Neuron (in vitro differentiated cells): ENCODE measurements around the gene RILP.

Experiments
- H2AFZ ChIP-seq: one replicate; pipeline ENCODE4 v1.6.1; 2013; ENCODE audit warnings: low read depth, mild to moderate bottlenecking, inconsistent platforms, low read length, moderate library complexity
- H3K27me3 ChIP-seq: one replicate; pipeline ENCODE4 v1.6.1; 2013; ENCODE audit warnings: low read length; ENCODE audit not compliant: insufficient read depth
- H3K36me3 ChIP-seq: one replicate; pipeline ENCODE4 v1.6.1; 2013; ENCODE audit warnings: low read length; ENCODE audit not compliant: insufficient read depth
- H3K4me1 ChIP-seq: one replicate; pipeline ENCODE4 v1.6.1; 2013; ENCODE audit warnings: low read length; ENCODE audit not compliant: insufficient read depth
- H3K4me3 ChIP-seq: 2 replicates; pipeline ENCODE4 v1.5.1; 2013; ENCODE audit warnings: mild to moderate bottlenecking, low read length, moderate library complexity
- H3K9me3 ChIP-seq: one replicate; pipeline ENCODE4 v1.6.1; 2013; ENCODE audit warnings: low read length

The RILP gene

DNA sequence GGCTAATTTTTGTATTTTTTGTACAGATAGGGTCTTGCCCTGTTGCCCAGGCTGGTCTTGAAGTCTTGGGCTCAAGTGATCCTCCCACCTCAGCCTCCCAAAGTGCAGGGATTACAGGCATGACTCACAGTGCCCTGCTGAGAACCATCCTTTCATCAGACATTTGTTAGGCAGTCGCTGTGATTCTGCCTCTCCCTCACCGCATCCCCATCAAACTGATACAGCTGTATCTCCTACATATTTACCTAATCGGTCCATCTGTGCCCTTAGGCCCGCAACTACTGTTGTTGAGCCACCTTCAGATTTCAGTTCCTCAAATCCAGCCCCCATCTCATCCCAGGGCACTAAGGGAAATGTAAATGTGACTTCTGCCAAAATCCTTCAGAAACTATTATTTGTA lies 19.0 kb downstream of the RILP start:
- Histone ChIP-seq H2AFZ (no peak overlapping the region), H3K27me3 (no peaks in the 10 kb centered on the region), H3K4me1 (peaks cover 23% of the 10 kb centered on the region), H3K36me3 (peaks cover 5% of the 10 kb centered on the region), H3K4me3 (no peak overlapping the region), H3K9me3 (no peaks in the 10 kb centered on the region)

DNA sequence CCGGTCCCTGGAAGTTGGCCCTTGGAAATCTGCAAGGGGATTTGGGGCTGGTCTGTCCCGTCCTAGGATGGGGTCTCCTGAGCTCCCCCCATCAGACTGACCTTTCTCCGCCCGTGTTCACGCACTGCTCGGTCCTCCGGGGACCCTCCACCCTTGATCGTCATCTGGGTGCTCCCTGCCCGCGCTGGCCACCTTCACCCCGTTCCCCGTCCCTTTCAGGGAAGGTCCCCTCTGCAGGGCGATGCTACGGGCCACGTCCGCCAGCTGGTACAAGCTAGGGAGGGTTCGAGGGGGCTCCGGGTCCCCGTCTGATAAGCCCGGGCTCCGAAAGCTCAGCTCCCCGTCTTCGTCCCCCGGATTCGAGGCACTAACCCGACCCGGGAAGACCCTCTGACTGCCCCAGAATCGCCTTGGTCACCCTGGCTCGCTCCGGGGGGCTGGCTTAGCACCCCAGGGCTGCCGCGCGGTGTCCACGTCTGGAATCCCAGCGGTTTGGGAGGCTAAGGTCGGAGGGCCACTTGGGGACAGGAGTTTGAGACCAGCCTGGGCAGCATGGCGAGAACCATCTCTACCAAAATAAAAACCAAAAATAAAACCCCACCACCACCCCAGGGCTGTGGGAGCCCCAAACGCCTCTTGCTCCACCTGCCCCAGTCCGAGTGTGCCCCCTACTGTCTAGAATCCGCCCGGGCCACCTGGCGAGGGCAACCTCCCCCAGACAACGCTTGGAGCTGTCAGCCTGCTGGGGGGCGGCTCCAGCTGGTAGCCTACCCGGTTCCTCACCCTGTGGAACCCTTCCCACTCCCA lies 20.0 kb downstream of the RILP start:
- H3K36me3 ChIP-seq = peaks cover 14% of the 10 kb centered on the region
- peaks cover 30% of the 10 kb centered on the region for H3K4me1 ChIP-seq
- no peak overlapping the region for H2AFZ ChIP-seq
- no peaks in the 10 kb centered on the region for H3K9me3 ChIP-seq
- peak overlapping the region; percentile 73 for H3K4me3 ChIP-seq
- H3K27me3 ChIP-seq = no peaks in the 10 kb centered on the region

DNA sequence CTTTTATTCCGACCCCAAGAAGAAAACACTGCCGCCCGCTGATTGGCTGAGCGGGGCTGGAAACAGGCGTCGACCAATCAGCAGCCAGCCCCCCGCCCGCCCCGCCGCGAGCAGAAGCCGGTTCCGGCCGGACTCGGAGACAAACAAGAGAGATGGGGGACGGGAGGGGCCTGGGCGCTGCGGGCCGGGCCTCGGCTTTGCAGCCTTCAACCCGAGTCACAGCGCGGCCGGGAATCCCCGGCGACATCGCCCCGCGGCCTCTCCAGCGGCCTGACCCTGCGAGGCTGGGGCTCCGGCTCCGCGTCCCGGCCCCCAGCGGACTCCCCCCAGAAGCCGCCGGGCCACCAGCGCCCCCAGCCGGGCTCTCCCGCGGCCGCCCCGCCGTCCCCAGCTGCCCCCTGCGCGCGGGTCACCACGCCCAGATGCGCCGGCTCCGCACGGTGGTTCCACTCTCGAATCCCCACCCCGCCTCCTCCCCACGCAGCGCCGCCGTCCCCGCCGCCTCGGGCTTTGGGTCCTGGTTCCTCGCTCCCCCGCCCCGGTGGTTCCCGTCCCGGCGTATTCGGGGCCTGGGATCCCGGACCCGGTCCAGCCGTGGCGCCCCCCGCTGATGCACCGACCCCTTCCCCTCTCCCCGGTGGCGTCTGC lies 20.7 kb downstream of the RILP start:
- Histone ChIP-seq H3K36me3 (peaks cover 19% of the 10 kb centered on the region), H3K27me3 (no peaks in the 10 kb centered on the region), H3K9me3 (no peaks in the 10 kb centered on the region), H3K4me3 (peak overlapping the region; percentile 73), H2AFZ (no peak overlapping the region), H3K4me1 (peaks cover 30% of the 10 kb centered on the region)

DNA sequence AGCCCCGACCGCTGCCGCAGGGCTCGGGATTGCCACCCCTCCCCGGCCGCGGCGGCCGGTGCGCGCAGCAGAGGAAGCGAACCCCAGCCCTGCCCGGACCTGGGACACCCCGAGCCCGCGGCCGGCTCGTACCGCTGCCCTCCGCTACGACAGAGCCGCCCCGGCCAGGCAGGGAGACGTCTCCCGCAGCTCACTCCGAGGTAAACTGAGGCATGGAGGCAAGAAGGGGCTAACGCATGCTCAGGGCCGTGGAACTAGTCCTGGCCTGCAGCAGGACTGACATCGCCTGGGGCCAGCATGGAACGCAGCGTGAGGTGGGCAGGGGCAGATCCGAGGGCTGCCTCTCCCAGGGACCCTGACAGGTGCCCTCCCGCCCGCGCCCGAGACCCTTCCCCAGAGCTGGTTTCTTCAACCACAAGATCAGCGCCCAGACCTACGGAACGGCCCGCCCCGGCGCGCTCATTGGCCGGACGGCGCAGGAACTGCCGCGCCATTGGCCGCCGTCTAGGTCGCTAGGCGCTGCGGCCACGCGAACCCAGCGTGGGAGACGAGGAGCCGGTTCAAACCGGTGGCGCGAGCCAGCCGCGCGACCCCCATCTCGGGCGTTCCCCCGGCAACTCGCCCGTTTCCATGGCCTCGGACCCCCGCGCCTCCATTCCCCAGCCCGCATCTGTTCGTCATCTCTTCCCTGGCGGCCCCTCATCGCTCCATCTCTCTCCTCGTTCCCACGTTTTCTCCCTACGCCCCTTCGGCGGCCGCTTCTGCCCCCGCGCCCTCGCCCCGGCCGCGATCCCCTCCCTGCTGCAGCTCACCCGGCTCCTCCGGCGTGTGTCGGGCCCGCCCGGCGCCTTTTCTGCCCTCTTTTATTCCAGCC lies 21.4 kb downstream of the RILP start, which contains the start of gene SLC43A2:
Gene SLC43A2, minus strand, starts transcription at position 853 of the 874 bp plus-strand sequence. CDS start 960 bp downstream, outside the sequence.
- H3K27me3 ChIP-seq = no peaks in the 10 kb centered on the region
- no peak within 1 kb of the TSS for H2AFZ ChIP-seq
- no peaks in the 10 kb centered on the region for H3K9me3 ChIP-seq
- peaks cover 25% of the 10 kb centered on the region for H3K36me3 ChIP-seq
- peak within 1 kb of the TSS; percentile 73 for H3K4me3 ChIP-seq
- H3K4me1 ChIP-seq = peaks cover 30% of the 10 kb centered on the region

DNA sequence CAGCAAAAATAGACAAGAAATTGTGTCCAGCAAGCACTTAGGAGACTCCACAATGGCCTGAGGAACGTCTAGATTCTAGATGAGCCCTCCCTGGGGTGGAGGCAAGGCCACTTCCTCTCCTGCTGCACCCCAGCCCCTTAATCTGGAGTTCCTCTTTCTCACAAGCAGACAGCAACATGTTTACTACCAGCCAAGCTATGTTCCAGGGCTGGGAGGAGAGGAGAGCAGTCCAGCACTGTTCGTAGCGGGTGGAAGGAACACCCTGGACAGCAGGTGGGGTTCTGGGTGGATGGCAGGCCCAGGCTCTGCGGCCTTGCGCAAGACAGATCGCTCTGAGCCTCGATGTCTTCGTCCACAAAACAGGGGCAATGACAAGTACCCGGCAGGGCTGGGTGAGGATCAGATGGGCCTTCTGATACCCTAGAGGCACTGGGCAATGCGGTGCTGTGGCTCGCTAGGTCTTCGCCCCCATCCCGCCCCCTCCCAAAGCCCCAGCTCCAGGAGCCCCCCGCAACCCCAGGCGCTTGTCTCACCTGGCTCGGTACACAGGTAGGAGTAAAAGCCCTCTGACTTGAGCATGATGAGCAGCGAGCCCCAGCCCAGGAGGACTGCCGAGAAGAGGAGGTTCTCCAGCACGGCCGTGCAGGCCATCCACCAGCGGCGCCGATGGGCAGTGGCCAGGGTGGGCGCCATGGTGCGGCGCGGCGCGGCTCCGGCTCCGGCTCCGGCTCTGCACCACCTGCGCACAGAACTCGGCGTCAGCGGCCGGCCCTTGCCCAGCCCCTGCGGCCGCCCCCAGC lies 22.3 kb downstream of the RILP start:
- Histone ChIP-seq H3K4me3 (peak overlapping the region; percentile 73), H3K27me3 (no peaks in the 10 kb centered on the region), H3K4me1 (peaks cover 30% of the 10 kb centered on the region), H2AFZ (no peak overlapping the region), H3K9me3 (no peaks in the 10 kb centered on the region), H3K36me3 (peaks cover 29% of the 10 kb centered on the region)

DNA sequence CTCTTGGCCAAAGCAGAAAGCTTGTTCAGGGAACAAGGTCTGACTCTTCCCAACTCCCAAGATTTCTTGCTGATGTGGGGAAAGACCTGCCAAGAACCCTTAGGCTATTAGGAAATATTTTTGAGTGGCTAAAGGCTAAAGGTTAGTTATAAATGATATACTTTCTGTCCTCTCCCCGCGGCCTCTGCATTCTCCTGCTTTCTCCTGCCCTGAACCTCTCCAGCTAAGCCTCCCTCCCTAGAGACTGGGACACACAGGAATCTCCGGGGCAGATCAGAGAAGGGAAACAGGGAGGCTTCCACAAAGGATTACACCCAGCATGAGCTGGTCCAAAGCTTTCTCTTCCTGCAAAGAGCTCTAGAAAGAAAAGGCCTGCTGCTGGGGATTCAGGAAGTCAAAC lies 23.3 kb downstream of the RILP start:
- H3K27me3 ChIP-seq = no peaks in the 10 kb centered on the region
- peaks cover 30% of the 10 kb centered on the region for H3K4me1 ChIP-seq
- H3K36me3 ChIP-seq = peaks cover 37% of the 10 kb centered on the region
- H2AFZ ChIP-seq = no peak overlapping the region
- H3K9me3 ChIP-seq = no peaks in the 10 kb centered on the region
- H3K4me3 ChIP-seq = peak overlapping the region; percentile 73

DNA sequence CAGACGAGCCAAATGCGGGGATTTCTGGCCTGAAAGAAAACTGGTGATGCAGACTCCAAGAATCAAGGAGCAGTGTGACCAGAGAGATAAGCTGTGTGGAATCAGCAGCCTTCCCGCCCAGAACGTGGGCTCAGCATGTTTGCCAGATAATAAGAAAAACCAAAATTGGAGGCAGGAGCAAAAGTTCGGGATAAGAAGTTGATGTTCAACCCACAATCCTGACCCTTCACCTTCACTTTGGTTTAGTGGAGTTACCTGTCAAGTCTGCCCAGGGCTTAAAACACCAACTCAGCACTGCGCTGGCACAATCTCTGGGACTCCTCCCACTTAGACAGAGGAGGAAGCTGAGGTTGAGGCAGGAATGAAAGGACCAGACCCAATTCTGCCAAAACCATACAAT lies 24.1 kb downstream of the RILP start:
- Histone ChIP-seq H3K4me3 (peak overlapping the region; percentile 73), H3K36me3 (peaks cover 44% of the 10 kb centered on the region), H3K9me3 (no peaks in the 10 kb centered on the region), H3K27me3 (no peaks in the 10 kb centered on the region), H2AFZ (no peak overlapping the region), H3K4me1 (peaks cover 30% of the 10 kb centered on the region)

DNA sequence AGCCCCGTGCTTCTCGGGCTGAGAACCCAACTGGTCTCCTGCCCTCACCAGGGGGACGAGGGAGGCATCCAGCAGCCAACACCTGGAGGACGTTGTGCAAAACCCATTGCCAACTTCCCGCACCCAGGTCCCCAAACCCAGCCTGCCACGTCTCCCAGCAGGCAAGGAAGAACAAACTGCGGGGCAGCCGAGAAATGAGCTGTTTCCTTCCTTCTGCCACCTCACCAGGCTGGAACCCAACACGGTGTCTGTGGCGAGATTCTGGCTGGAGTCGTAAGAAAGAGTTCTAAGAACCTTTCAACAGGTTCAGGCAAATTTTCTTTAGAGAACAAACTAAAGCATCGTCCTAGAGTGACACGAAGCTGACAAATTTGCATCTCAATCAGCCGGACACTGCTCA lies 24.6 kb downstream of the RILP start:
- H3K9me3 ChIP-seq = no peaks in the 10 kb centered on the region

DNA sequence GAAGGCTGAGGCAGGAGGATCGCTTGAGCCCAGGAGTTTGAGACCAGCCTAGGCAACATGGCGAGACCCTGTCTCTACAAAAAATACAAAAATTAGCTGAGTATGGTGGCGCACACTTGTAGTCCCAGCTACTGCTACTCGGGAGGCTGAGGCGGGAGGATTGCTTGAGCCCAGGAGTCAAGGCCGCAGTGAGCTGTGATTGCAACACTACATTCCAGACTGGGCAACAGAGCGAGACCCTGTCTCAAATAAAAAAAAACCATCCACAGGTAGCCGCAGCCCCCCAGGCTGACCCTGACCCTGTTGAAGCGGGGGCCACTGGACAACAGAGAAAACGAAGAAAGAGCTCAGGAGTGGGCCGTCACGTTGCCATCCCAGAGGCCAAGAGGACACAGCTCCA lies 25.0 kb downstream of the RILP start:
- Histone ChIP-seq H2AFZ (no peak overlapping the region), H3K36me3 (peaks cover 49% of the 10 kb centered on the region), H3K27me3 (no peaks in the 10 kb centered on the region), H3K4me3 (no peak overlapping the region), H3K4me1 (peaks cover 28% of the 10 kb centered on the region), H3K9me3 (no peaks in the 10 kb centered on the region)

More for the DNA sequence above, 24.6 kb downstream of the RILP start:
- peaks cover 47% of the 10 kb centered on the region for H3K36me3 ChIP-seq
- H2AFZ ChIP-seq = no peak overlapping the region
- H3K27me3 ChIP-seq = no peaks in the 10 kb centered on the region
- no peak overlapping the region for H3K4me3 ChIP-seq
- peaks cover 30% of the 10 kb centered on the region for H3K4me1 ChIP-seq

DNA sequence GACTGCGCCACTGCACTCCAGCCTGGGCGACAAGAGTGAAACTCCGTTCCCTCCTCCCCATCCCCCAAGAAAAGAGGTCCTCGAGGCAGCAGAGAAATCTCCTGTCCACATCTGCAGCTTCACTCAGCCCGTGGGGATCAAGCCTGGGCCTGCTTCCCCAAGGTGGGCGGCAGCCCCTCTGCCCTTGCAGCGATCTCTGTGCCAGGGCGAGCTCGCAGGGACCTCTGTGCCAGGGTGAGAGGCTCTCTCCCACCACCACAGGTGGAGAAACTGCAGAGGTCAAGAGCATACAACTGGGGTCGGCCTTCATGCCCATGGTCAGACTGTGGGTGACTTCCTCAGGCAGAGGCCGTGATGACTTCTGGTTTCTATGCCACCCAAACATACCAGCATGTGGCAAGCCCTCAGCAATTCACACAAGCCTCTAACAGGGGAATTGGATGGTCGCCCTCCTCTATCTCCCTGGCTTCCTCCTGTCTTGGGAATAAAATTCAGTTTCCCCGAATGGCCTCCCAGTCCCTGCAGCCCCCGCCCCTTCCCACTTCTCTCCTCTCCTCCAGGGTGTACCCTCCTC lies 26.5 kb downstream of the RILP start:
- no peaks in the 10 kb centered on the region for H3K9me3 ChIP-seq

DNA sequence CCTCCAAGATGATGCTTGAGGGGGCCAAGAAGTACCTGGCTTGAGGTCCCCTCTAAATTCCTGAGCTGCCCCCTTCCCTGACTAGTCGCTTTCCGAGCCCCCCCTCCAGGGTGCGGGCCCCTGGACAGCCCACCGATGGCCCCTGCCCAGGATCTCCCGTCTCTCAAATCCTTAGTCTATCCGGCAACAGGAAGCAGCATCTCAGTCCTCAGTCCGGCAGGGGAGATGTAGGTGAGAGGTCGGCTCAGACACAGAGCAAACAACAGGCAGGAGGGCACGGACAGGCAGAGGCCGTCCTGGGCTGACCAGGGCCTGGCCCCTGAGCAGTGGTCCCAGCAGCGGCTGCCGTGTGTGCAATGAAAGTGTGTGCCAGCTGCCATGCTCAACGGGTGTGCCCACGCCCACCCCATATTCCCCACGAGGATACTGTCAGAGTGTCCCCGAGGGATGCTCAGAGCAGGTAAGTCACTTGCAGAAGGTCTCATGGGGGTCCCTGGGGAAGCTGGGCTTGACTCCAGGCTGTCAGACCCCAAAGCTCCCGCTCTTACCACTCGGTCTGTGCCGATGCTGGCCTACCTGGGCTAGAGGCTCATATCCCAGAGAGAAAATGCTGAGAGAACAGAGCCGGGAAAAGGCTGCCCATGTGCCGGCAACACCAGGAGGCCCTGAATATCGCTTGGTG lies 28.3 kb downstream of the RILP start:
- Histone ChIP-seq H2AFZ (no peak overlapping the region), H3K4me1 (peaks cover 14% of the 10 kb centered on the region), H3K4me3 (no peak overlapping the region), H3K36me3 (peaks cover 70% of the 10 kb centered on the region), H3K27me3 (no peaks in the 10 kb centered on the region), H3K9me3 (no peaks in the 10 kb centered on the region)

More for the DNA sequence above, 26.5 kb downstream of the RILP start:
- no peaks in the 10 kb centered on the region for H3K27me3 ChIP-seq
- H3K36me3 ChIP-seq = peaks cover 58% of the 10 kb centered on the region
- no peak overlapping the region for H3K4me3 ChIP-seq
- H3K4me1 ChIP-seq = peaks cover 24% of the 10 kb centered on the region
- H2AFZ ChIP-seq = no peak overlapping the region

DNA sequence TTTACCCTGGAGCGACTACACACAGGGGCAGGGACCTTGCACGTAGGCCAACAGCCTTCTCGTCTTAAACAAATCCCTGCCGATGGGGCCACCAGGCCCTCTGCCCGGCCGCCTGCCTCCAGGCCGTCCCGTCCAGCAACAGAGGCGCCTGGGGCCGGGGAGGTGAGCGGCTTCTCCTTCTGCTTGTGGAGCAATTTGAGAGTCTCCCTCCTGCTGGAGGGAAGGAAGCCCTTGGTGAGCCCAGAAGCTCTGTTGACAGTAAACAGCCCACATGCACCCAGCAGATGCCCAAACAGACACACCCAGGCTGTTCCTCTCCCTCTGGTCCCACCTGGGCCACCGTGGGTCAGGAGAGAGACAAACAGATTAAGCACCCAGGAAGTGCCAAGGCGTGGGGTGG lies 29.2 kb downstream of the RILP start:
- H2AFZ ChIP-seq = no peak overlapping the region
- no peak overlapping the region for H3K4me3 ChIP-seq
- H3K9me3 ChIP-seq = no peaks in the 10 kb centered on the region
- peaks cover 73% of the 10 kb centered on the region for H3K36me3 ChIP-seq
- H3K27me3 ChIP-seq = no peaks in the 10 kb centered on the region
- H3K4me1 ChIP-seq = peaks cover 5% of the 10 kb centered on the region
